Endodermal cell (in vitro differentiated cells): ENCODE results near the gene BSDC1. TPM values are rescaled to one million over a fixed set of nuclear protein-coding genes. Genes with fewer than 3 reads are reported as not detected.
"Not testable (repeated sequence)": the region's sequence is repeated elsewhere in the genome, so short reads cannot be mapped to it uniquely, and the experiment has no call there.

ENCODE experiments used
- DNase-seq: peaks from one replicate; pipeline ENCODE4 v3.0.0-alpha.2; 2017
- H3K27ac ChIP-seq: 2 replicates; pipeline ENCODE4 v1.5.1; 2013; ENCODE audit warnings: mild to moderate bottlenecking, low read depth, low read length, moderate library complexity
- H3K27me3 ChIP-seq: 2 replicates; pipeline ENCODE4 v1.6.1; 2013; ENCODE audit warnings: mild to moderate bottlenecking, low read length, moderate library complexity; ENCODE audit not compliant: insufficient read depth, control insufficient read depth, poor library complexity, severe bottlenecking
- H3K36me3 ChIP-seq: 2 replicates; pipeline ENCODE4 v1.7.0; 2013; ENCODE audit warnings: mild to moderate bottlenecking, low read length, moderate library complexity; ENCODE audit not compliant: control insufficient read depth, insufficient read depth
- H3K4me1 ChIP-seq: one replicate; pipeline ENCODE4 v1.7.0; 2013; ENCODE audit warnings: low read length; ENCODE audit not compliant: control insufficient read depth, insufficient read depth
- H3K4me3 ChIP-seq: 2 replicates; pipeline ENCODE4 v1.5.1; 2013; ENCODE audit warnings: mild to moderate bottlenecking, low read length, moderate library complexity
- H3K9ac ChIP-seq: 2 replicates; pipeline ENCODE4 v1.6.1; 2013; ENCODE audit warnings: mild to moderate bottlenecking, low read length, moderate library complexity; ENCODE audit not compliant: poor library complexity, severe bottlenecking; ENCODE audit errors: extremely low read depth
- H3K9me3 ChIP-seq: 2 replicates; pipeline ENCODE4 v1.6.1; 2013; ENCODE audit warnings: mild to moderate bottlenecking, low read length, moderate library complexity; ENCODE audit not compliant: control insufficient read depth
- H3K27ac Mint-ChIP-seq: 2 replicates; pipeline ENCODE4 v1.8.0; 2020; ENCODE audit warnings: mixed read lengths
- H3K27me3 Mint-ChIP-seq: 2 replicates; pipeline ENCODE4 v1.8.0; 2021; ENCODE audit warnings: mild to moderate bottlenecking, mixed read lengths; ENCODE audit not compliant: insufficient read depth
- H3K36me3 Mint-ChIP-seq: 2 replicates; pipeline ENCODE4 v1.8.0; 2020; ENCODE audit warnings: low read depth, mixed read lengths
- H3K4me1 Mint-ChIP-seq: 2 replicates; pipeline ENCODE4 v1.8.0; 2020; ENCODE audit warnings: mixed read lengths
- H3K4me3 Mint-ChIP-seq: 2 replicates; pipeline ENCODE4 v1.8.0; 2020; ENCODE audit warnings: mild to moderate bottlenecking, moderate library complexity, mixed read lengths
- H3K9me3 Mint-ChIP-seq: 2 replicates; pipeline ENCODE4 v1.8.0; 2020; ENCODE audit warnings: mild to moderate bottlenecking, mixed read lengths
- WGBS, 2 experiments: methylation state at CpG; one replicate each; pipeline versions ENCODE4 v1.1.5 to v1.1.7; 2013; ENCODE audit warnings: missing lambda C conversion rate in 2 of 2, mixed read lengths in 1 of 2; ENCODE audit not compliant: insufficient coverage in 1 of 2, insufficient read length in 1 of 2; 5-methylcytosine and 5-hydroxymethylcytosine counted together
- total RNA-seq, 2 donors: library from RNA; stranded (reverse); fragmentation: NEBNext Ultra II Directional in 1 of 2; extraction: Animal tissue kit (Norgen Biotek cat#: 25700) in 1 of 2; gene quantifications; 2 replicates in 1 of 2; 3 replicates in 1 of 2; pipeline ENCODE4 v1.2.1, GENCODE V29; 2021
- TF ChIP-seq, protein P1 (sequence below): fragments of 200-600 bp; sonication (generic); conservative IDR thresholded peaks from 2 replicates; pipeline ENCODE4 v1.5.0; 2021; ENCODE audit warnings: antibody characterized with exemption, mild to moderate bottlenecking

The BSDC1 gene
- total RNA-seq, 2 donors from 2014 or later = 61.7 to 68.3 TPM

DNA sequence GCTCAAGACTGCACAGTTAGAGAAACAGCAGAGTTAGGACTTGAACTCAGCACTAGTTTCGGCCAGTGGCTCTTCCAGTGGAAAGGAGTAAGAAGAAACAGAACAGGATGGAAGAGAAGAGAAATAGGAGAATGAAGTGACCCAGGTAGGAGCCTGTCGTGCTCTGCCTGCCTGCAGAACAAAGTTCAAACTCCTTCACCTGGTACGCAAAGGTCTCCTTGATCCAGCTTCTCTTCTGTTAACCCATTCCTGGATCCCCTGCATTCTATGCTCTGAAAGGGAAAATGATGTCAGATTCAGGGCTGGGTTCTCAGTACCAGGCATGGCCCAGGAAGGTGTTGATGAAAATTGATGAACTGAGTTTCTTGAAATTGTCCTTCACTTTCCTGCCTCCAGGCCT, 35.8 kb downstream of the BSDC1 start:
- peaks cover 16% of the 10 kb centered on the region for H3K27me3 Mint-ChIP-seq
- no peak for DNase-seq
- no peak overlapping the region for H3K27ac ChIP-seq
- peaks cover 2% of the 10 kb centered on the region for H3K36me3 ChIP-seq
- no peak overlapping the region for H3K4me3 ChIP-seq
- no peaks in the 10 kb centered on the region for H3K9me3 ChIP-seq
- H3K4me3 Mint-ChIP-seq = no peak overlapping the region
- peaks cover 2% of the 10 kb centered on the region for H3K4me1 ChIP-seq
- H3K27me3 ChIP-seq = no peaks in the 10 kb centered on the region
- peaks cover 14% of the 10 kb centered on the region for H3K4me1 Mint-ChIP-seq
- no peak overlapping the region for H3K27ac Mint-ChIP-seq
- 90 to 100% methylated on average over 1 to 3 of the region's 3 CpGs for WGBS, 2 experiments
- peaks cover 13% of the 10 kb centered on the region for H3K36me3 Mint-ChIP-seq
- TF ChIP-seq, protein P1, sequence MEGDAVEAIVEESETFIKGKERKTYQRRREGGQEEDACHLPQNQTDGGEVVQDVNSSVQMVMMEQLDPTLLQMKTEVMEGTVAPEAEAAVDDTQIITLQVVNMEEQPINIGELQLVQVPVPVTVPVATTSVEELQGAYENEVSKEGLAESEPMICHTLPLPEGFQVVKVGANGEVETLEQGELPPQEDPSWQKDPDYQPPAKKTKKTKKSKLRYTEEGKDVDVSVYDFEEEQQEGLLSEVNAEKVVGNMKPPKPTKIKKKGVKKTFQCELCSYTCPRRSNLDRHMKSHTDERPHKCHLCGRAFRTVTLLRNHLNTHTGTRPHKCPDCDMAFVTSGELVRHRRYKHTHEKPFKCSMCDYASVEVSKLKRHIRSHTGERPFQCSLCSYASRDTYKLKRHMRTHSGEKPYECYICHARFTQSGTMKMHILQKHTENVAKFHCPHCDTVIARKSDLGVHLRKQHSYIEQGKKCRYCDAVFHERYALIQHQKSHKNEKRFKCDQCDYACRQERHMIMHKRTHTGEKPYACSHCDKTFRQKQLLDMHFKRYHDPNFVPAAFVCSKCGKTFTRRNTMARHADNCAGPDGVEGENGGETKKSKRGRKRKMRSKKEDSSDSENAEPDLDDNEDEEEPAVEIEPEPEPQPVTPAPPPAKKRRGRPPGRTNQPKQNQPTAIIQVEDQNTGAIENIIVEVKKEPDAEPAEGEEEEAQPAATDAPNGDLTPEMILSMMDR = no peak
- no peaks in the 10 kb centered on the region for H3K9me3 Mint-ChIP-seq
- H3K9ac ChIP-seq = no peak overlapping the region

- Histone ChIP-seq H3K4me1 (peaks cover 7% of the 10 kb centered on the region), H3K9me3 (no peaks in the 10 kb centered on the region), H3K27me3 (no peaks in the 10 kb centered on the region), H3K36me3 (no peaks in the 10 kb centered on the region), H3K4me3 (no peak overlapping the region), H3K27ac (no peak overlapping the region), H3K9ac (no peak overlapping the region)
- no peak for DNase-seq
- no peak overlapping the region for H3K4me3 Mint-ChIP-seq
- WGBS, 2 experiments = 91 to 100% methylated on average over 4 to 6 of the region's 6 CpGs
- peaks cover 10% of the 10 kb centered on the region for H3K36me3 Mint-ChIP-seq
- TF ChIP-seq, protein P1 = no peak
- H3K9me3 Mint-ChIP-seq = no peaks in the 10 kb centered on the region
- H3K4me1 Mint-ChIP-seq = peaks cover 19% of the 10 kb centered on the region
- H3K27me3 Mint-ChIP-seq = peaks cover 16% of the 10 kb centered on the region
- no peak overlapping the region for H3K27ac Mint-ChIP-seq
Measured at GRCh38 chr1:32357614-32358013, 36.6 kb downstream of the BSDC1 start.

DNA sequence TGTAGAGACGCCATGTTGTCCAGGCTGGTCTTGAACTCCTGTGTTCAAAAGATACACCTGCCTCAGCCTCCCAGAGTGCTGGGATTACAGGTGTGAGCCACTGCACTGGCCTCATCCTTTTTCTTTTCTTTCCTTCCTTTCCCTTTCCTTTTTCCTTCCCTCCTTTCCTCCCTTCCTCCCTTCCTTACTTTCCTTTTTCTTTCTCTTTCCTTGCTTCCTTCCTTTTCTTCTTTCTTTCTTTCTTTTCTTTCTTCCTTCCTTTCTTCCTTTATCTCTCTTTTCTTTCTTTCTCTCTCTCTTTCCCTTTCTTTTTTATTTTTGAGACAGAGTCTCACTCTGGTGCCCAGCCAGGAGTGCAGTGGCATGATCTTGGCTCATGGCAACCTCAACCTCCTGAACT, 37.8 kb downstream of the BSDC1 start:
- H3K27ac ChIP-seq = no peak overlapping the region
- H3K9me3 ChIP-seq = no peaks in the 10 kb centered on the region
- peaks cover 9% of the 10 kb centered on the region for H3K36me3 Mint-ChIP-seq
- no peak overlapping the region for H3K4me3 Mint-ChIP-seq
- no peak overlapping the region for H3K9ac ChIP-seq
- TF ChIP-seq, protein P1 = no peak
- H3K27me3 Mint-ChIP-seq = peaks cover 16% of the 10 kb centered on the region
- H3K27me3 ChIP-seq = no peaks in the 10 kb centered on the region
- no peaks in the 10 kb centered on the region for H3K36me3 ChIP-seq
- H3K9me3 Mint-ChIP-seq = no peaks in the 10 kb centered on the region
- 98 to 100% methylated on average over 1 of the region's 1 CpG for WGBS, 2 experiments
- H3K4me1 Mint-ChIP-seq = peaks cover 20% of the 10 kb centered on the region
- H3K4me3 ChIP-seq = no peak overlapping the region
- no peak overlapping the region for H3K27ac Mint-ChIP-seq
- no peak for DNase-seq
- peaks cover 13% of the 10 kb centered on the region for H3K4me1 ChIP-seq

DNA sequence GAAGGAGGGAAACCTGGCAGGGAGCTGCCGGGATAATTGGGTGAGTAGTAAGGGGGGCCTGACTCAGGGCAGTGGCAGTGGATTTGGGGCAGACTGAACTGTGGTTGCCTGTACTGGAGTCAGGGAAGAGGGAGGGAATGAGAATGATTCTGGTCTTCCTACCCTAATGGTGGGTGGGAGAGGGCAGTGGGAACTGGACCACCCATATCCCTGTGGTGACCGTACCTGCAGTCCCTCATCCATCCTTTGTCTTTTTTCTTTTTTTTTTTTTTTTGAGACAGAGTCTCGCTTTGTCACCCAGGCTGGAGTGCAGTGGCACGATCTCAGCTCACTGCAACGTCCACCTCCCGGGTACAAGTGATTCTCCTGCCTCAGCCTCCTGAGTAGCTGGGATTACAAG, 38.5 kb downstream of the BSDC1 start:
- H3K27ac Mint-ChIP-seq = not testable (repeated sequence)
- peaks cover 20% of the 10 kb centered on the region for H3K4me1 Mint-ChIP-seq

More for the DNA sequence above, 38.5 kb downstream of the BSDC1 start:
- H3K27ac ChIP-seq, H3K36me3 Mint-ChIP-seq, H3K9me3 ChIP-seq, H3K27me3 ChIP-seq, H3K36me3 ChIP-seq, H3K9ac ChIP-seq, H3K4me3 ChIP-seq, H3K4me3 Mint-ChIP-seq, H3K9me3 Mint-ChIP-seq, DNase-seq: not testable (repeated sequence)
- H3K4me1 ChIP-seq = peaks cover 13% of the 10 kb centered on the region
- H3K27me3 Mint-ChIP-seq = peaks cover 15% of the 10 kb centered on the region
- 96% methylated on average over 5 to 6 of the region's 6 CpGs for WGBS, 2 experiments
